Liver (tissue), 9 donors: Measurements from ENCODE around the gene PTPN18. TPM values are rescaled to one million over a fixed set of nuclear protein-coding genes. Genes with fewer than 3 reads are reported as not detected.

Experiments used
- DNase-seq: peaks from one replicate; pipeline ENCODE4 v3.0.0-alpha.2; 2017; ENCODE audit warnings: low spot score
- H3K27ac ChIP-seq, 2 donors: one replicate each; pipeline ENCODE4 v1.7.0; 2013; ENCODE audit warnings: inconsistent platforms in 2 of 2, low read length in 2 of 2, control low read depth in 1 of 2, low read depth in 1 of 2, mild to moderate bottlenecking in 1 of 2
- H3K27me3 ChIP-seq, 4 donors: one replicate each; pipeline versions ENCODE4 v1.6.1 to v1.7.0; 2013; ENCODE audit warnings: low read length in 3 of 4, inconsistent platforms in 1 of 4, mild to moderate bottlenecking in 1 of 4, moderate library complexity in 1 of 4; ENCODE audit not compliant: control insufficient read depth in 4 of 4, insufficient read depth in 4 of 4
- H3K36me3 ChIP-seq, 4 donors: one replicate each; pipeline versions ENCODE4 v1.6.1 to v1.7.0; 2013; ENCODE audit warnings: low read length in 3 of 4, mild to moderate bottlenecking in 3 of 4, low read depth in 1 of 4, moderate library complexity in 1 of 4; ENCODE audit not compliant: control insufficient read depth in 4 of 4, insufficient read depth in 3 of 4
- H3K4me1 ChIP-seq, 4 donors: one replicate each; pipeline versions ENCODE4 v1.6.1 to v1.7.0; 2013; ENCODE audit warnings: low read length in 3 of 4, mild to moderate bottlenecking in 3 of 4, moderate library complexity in 1 of 4; ENCODE audit not compliant: control insufficient read depth in 4 of 4, insufficient read depth in 4 of 4
- H3K4me3 ChIP-seq, 3 donors: one replicate each; pipeline versions ENCODE4 v1.6.1 to v1.7.0; 2013; ENCODE audit warnings: low read length in 3 of 3, control low read depth in 1 of 3, low read depth in 1 of 3, mild to moderate bottlenecking in 1 of 3
- H3K9ac ChIP-seq, 2 donors: one replicate each; pipeline ENCODE4 v1.7.0; 2013; ENCODE audit warnings: low read length in 2 of 2, mild to moderate bottlenecking in 2 of 2, moderate library complexity in 2 of 2, control low read depth in 1 of 2, low read depth in 1 of 2
- H3K9me3 ChIP-seq, 4 donors: one replicate each; pipeline versions ENCODE4 v1.6.1 to v1.7.0; 2013; ENCODE audit warnings: low read length in 3 of 4; ENCODE audit not compliant: control insufficient read depth in 4 of 4
- ATF3 ChIP-seq: IDR thresholded peaks from 2 replicates; pipeline ENCODE4 v1.6.1; 2016; ENCODE audit warnings: antibody characterized with exemption
- CTCF ChIP-seq: fragments of 150-350 bp; IDR thresholded peaks from 2 replicates; pipeline ENCODE4 v1.5.1; 2017; ENCODE audit warnings: improper control_type of control experiment, low read depth, low read length; ENCODE audit not compliant: missing input control
- EGR1 ChIP-seq, 2 donors: IDR thresholded peaks; 2 replicates each; pipeline ENCODE4 v1.6.1; 2016 to 2018; ENCODE audit warnings: antibody characterized with exemption in 2 of 2, low read depth in 2 of 2
- FOXA1 ChIP-seq: IDR thresholded peaks from 2 replicates; pipeline ENCODE4 v1.6.1; 2016; ENCODE audit warnings: antibody characterized with exemption
- FOXA2 ChIP-seq: IDR thresholded peaks from 2 replicates; pipeline ENCODE4 v1.6.1; 2016; ENCODE audit warnings: antibody characterized with exemption
- GABPA ChIP-seq, 2 donors: IDR thresholded peaks in 1 of 2; conservative IDR thresholded peaks in 1 of 2; 2 replicates each; pipeline ENCODE4 v1.6.1; 2016; ENCODE audit warnings: antibody characterized with exemption in 2 of 2, mild to moderate bottlenecking in 1 of 2, moderate library complexity in 1 of 2
- HNF4A ChIP-seq, 2 donors: conservative IDR thresholded peaks; 2 replicates each; pipeline ENCODE4 v1.6.1; 2016; ENCODE audit warnings: antibody characterized with exemption in 2 of 2, mild to moderate bottlenecking in 2 of 2
- HNF4G ChIP-seq: IDR thresholded peaks from 2 replicates; pipeline ENCODE4 v1.6.1; 2016; ENCODE audit warnings: antibody characterized with exemption
- JUND ChIP-seq, 2 donors: IDR thresholded peaks; 2 replicates each; pipeline ENCODE4 v1.6.1; 2016; ENCODE audit warnings: antibody characterized with exemption in 2 of 2
- NR2F2 ChIP-seq: IDR thresholded peaks from 2 replicates; pipeline ENCODE4 v1.6.1; 2016; ENCODE audit warnings: antibody characterized with exemption
- REST ChIP-seq: IDR thresholded peaks from 2 replicates; pipeline ENCODE4 v1.6.1; 2016; ENCODE audit warnings: antibody characterized with exemption, mild to moderate bottlenecking
- RXRA ChIP-seq, 2 donors: IDR thresholded peaks; 2 replicates each; pipeline ENCODE4 v1.6.1; 2017 to 2018; ENCODE audit warnings: antibody characterized with exemption in 2 of 2, mild to moderate bottlenecking in 1 of 2
- SP1 ChIP-seq: IDR thresholded peaks from 2 replicates; pipeline ENCODE4 v1.6.1; 2018; ENCODE audit warnings: antibody characterized with exemption, mild to moderate bottlenecking
- TAF1 ChIP-seq: conservative IDR thresholded peaks from 2 replicates; pipeline ENCODE4 v1.6.1; 2016; ENCODE audit warnings: antibody characterized with exemption, mild to moderate bottlenecking
- YY1 ChIP-seq: IDR thresholded peaks from 2 replicates; pipeline ENCODE4 v1.6.1; 2016; ENCODE audit warnings: antibody characterized with exemption, mild to moderate bottlenecking
- WGBS: extraction: QIAGEN DNeasy Blood & Tissue Kit; methylation state at CpG from one replicate; pipeline ENCODE4 v1.1.7; 2013; 5-methylcytosine and 5-hydroxymethylcytosine counted together
- polyA plus RNA-seq, 2 donors: library from polyadenylated mRNA; stranded (reverse) in 1 of 2; unstranded in 1 of 2; fragments of 200-250 nt in 1 of 2; fragments of >200 nt in 1 of 2; fragmentation: Nextera tagmentation in 1 of 2; extraction: Ambion mirVana in 1 of 2; gene quantifications; one replicate each; pipeline versions ENCODE4 v1.2.1 to v1.2.3, GENCODE V29; 2013 to 2015
- total RNA-seq, 2 donors: library from RNA; depleted of rRNA; stranded (reverse); fragments of >200 nt; gene quantifications; one replicate each; pipeline ENCODE4 v1.2.3, GENCODE V29; 2014
- TF ChIP-seq, protein P1 (sequence below): IDR thresholded peaks from 2 replicates; pipeline ENCODE4 v1.6.1; 2016; ENCODE audit warnings: antibody characterized with exemption
- TF ChIP-seq, protein P2 (sequence below): IDR thresholded peaks from 2 replicates; pipeline ENCODE4 v1.6.1; 2016; ENCODE audit warnings: antibody characterized with exemption
- donor health status: healthy.
- donor health status: healthy.
- donor health status: healthy.
- donor health status: healthy.
- donor health status: healthy.

The PTPN18 gene
- total and polyA plus RNA-seq, 4 donors: 14.0 to 28.6 (median 16.7) TPM

GRCh38 chr2:130370490-130370889 lies 14.6 kb downstream of the PTPN18 start:
- Histone ChIP-seq H3K4me3 (no peak overlapping the region), H3K36me3 (peaks cover 0 to 9% (median 0%) of the 10 kb centered on the region in 4 donors), H3K9me3 (no peaks in the 10 kb centered on the region), H3K9ac (no peak overlapping the region), H3K27me3 (no peaks in the 10 kb centered on the region), H3K27ac (no peak overlapping the region), H3K4me1 (peaks cover 0 to 3% (median 0%) of the 10 kb centered on the region in 4 donors)
- WGBS: 91% methylated on average over 9 of the region's 9 CpGs
- no peak for TF ChIP-seq YY1
- no peak for TF ChIP-seq FOXA2
- no peak for TF ChIP-seq ATF3
- TF ChIP-seq JUND (IDR thresholded peaks at IDR 0.05): no peak
- no peak for TF ChIP-seq CTCF
- no peak for TF ChIP-seq HNF4G
- no peak for TF ChIP-seq EGR1 (IDR thresholded peaks at IDR 0.05; ENCODE audit: low read depth in 2 of 2)
- no peak for TF ChIP-seq RXRA (IDR thresholded peaks at IDR 0.05)
- TF ChIP-seq GABPA (IDR thresholded peaks at IDR 0.05 in 1 of 2, conservative IDR thresholded peaks at IDR 0.05 in 1 of 2): no peak
- no peak for TF ChIP-seq SP1
- TF ChIP-seq REST: no peak
- no peak for TF ChIP-seq FOXA1
- TF ChIP-seq, protein P1, sequence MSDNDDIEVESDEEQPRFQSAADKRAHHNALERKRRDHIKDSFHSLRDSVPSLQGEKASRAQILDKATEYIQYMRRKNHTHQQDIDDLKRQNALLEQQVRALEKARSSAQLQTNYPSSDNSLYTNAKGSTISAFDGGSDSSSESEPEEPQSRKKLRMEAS: no peak
- DNase-seq: no peak

- H3K36me3 ChIP-seq: peaks cover 0 to 9% (median 0%) of the 10 kb centered on the region in 4 donors
- no peaks in the 10 kb centered on the region for H3K27me3 ChIP-seq
- WGBS: 72% methylated on average over 18 of the region's 18 CpGs
- H3K4me1 ChIP-seq: peaks cover 0 to 3% (median 0%) of the 10 kb centered on the region in 4 donors
- H3K9me3 ChIP-seq: no peaks in the 10 kb centered on the region
- H3K4me3 ChIP-seq: peak overlapping the region; percentile 43 to 58 (median 54)
- peak overlapping the region; percentile 71 for H3K27ac ChIP-seq
- H3K9ac ChIP-seq: peak overlapping the region in 1 of 2 donors; percentile 42
- DNase-seq: no peak
- TF ChIP-seq NR2F2 (no peak), HNF4G (no peak), ATF3 (no peak), FOXA2 (no peak), HNF4A (conservative IDR thresholded peaks at IDR 0.05) (no peak), RXRA (IDR thresholded peaks at IDR 0.05) (no peak), CTCF (no peak), REST (no peak), FOXA1 (no peak), TAF1 (no peak)
- TF ChIP-seq, protein P1: no peak
- TF ChIP-seq, protein P2, sequence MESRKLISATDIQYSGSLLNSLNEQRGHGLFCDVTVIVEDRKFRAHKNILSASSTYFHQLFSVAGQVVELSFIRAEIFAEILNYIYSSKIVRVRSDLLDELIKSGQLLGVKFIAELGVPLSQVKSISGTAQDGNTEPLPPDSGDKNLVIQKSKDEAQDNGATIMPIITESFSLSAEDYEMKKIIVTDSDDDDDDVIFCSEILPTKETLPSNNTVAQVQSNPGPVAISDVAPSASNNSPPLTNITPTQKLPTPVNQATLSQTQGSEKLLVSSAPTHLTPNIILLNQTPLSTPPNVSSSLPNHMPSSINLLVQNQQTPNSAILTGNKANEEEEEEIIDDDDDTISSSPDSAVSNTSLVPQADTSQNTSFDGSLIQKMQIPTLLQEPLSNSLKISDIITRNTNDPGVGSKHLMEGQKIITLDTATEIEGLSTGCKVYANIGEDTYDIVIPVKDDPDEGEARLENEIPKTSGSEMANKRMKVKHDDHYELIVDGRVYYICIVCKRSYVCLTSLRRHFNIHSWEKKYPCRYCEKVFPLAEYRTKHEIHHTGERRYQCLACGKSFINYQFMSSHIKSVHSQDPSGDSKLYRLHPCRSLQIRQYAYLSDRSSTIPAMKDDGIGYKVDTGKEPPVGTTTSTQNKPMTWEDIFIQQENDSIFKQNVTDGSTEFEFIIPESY: no peak
These were observed 15.8 kb downstream of the PTPN18 start for GRCh38 chr2:130371723-130372054.
